ENCODE measurements around the gene DPP7.
"Not testable (repeated sequence)": the region's sequence is repeated elsewhere in the genome, so short reads cannot be mapped to it uniquely, and the experiment has no call there.

DPP7 gene

DNA sequence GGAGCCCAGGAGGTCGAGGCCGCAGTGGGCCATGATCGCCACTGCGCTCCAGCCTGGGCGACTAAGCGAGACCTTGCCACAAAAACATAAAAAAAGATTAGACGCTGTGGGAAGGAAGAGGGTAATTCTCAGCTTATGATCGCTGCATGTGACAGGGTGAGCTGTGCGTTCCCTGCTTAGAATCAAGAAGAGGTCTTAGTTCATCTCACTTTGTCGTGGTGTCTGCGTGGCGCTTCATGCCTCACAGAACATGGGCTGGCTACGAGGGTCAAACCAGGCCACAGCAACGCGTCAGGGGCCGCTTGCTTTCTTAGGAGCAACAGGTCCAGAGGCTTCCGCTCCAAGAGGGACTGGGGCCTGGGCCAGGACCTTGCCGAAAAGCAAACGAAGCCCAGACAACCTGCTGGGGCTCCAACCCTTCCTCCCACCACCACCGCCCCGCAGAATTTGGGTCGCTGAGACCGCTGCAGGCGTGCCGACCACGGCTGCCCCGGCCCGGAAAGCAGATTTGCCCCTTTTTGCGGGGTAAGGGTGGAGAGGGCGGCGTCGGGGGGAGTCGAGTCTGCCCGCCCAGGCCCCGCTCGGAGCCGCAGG lies 14.4 kb upstream of the DPP7 start:
- DNase-seq: peak in 1 of 2 donors; percentile 23

DNA sequence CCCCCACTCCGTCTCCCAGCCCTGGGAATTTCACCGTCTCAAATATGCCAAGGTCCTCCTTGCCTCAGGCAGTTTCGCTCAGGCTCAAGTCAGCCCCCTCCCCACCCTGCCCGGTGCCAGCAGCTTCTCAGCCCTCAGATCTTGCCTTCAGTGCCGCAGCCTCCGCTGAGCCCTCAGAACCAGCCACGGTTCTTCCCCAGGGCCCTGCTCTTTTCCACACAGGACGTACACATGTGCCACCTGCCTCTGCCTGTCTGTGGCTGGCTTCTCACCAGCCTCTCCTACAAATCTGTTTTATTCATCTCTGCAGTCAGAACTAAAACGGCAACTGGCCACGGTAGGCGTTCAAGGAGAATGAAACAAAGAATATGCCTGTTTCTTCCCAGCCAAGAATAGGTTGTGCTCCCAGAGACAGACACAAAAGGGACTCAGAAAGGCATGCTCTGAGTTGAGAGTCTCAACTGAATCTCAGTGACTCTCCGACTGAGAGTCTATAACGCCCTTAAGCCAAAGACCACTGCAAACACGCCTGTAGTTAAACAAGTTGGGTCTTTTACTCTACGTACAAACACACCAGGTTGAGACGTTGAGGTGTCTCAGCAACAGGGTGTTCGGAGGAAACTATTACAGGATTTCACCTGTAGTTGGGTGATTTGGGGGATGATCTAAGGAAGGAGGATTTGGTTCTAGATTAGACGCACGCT lies 13.8 kb upstream of the DPP7 start:
- peak in 1 of 2 donors; percentile 19 for DNase-seq

GRCh38 chr9:137127301-137128157 lies 13.0 kb upstream of the DPP7 start:
- peak; percentile 48 to 58 for DNase-seq

DNA sequence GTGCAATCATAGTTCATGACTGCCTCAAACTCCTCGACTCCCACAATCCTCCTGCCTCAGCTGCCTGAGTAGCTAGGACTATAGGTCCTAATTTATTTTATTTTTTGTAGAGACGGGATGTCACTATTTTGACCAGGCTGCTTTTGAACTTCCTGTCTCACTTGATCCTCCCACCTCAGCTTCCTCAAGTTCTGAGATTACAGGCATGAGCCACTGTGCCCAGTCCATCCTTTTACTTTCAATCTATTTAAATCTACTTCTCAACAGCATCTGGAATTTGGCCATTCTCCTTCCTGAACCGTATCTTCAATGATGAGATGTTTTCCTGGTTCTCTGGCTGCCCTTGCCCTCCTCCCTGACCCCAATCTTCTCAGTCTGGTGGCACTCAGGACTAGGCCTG lies 12.3 kb upstream of the DPP7 start:
- DNase-seq: no peak

GRCh38 chr9:137123952-137124462 lies 9.5 kb upstream of the DPP7 start:
- not testable (repeated sequence) for DNase-seq

- no peak for DNase-seq
Observed at GRCh38 chr9:137123468-137123837, 8.9 kb upstream of the DPP7 start.

DNA sequence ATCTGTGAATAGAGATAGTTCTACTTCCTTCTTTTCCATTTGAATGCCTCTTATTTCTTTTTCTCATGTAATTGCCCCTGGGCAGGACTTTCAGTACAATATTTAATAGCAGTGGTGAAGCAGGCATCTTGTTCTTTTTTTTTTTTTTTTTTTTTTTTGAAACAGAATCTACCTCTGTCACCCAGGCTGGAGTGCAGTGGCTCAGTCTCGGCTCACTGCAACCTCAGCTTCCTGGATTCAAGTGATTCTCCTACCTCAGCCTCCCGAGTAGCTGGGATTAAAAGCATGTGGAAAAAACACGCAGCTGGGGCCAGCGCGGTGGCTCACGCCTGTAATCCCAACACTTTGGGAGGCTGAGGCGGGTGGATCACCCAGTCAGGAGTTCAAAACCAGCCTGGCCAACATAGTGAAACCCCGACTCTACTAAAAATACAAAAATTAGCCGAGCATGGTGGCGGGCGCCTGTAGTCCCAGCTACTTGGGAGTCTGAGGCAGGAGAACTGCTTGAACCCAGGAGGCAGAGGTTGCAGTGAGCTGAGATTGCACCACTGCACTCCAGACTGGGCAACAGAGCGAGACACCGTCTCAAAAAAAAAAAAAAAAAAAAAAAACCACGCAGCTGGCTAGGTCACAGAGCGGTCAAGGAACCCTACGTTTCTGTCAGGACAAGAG lies 8.4 kb upstream of the DPP7 start:
- not testable (repeated sequence) for DNase-seq

GRCh38 chr9:137121927-137122795 lies 7.6 kb upstream of the DPP7 start:
- not testable (repeated sequence) for DNase-seq

DNA sequence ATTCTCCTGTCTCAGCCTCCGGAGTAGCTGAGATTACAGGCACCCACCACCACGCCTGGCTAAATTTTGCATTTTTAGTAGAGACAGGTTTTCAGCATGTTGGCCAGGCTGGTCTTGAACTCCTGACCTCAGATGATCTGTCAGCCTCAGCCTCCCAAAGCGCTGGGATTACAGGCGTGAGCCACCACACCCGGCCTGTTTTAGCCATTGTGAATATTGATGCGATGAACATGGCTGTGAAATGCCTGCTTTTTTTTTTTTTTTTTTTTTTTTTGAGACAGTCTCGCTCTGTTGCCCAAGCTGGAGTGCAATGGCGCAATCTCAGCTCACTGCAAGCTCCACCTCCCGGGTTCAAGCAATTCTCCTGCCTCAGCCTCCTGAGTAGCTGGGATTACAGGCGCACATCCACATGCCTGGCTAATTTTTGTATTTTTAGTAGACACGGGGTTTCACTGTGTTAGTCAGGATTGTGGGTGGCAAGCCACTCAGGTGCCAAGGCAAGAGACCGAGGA lies 3.6 kb upstream of the DPP7 start:
- not testable (repeated sequence) for DNase-seq

GRCh38 chr9:137117269-137117731 lies 2.8 kb upstream of the DPP7 start:
- DNase-seq: no peak

- no peak for DNase-seq
Observed at GRCh38 chr9:137116728-137117127, 2.2 kb upstream of the DPP7 start.

GRCh38 chr9:137116027-137116507 lies 1.5 kb upstream of the DPP7 start:
- DNase-seq: no peak

DNA sequence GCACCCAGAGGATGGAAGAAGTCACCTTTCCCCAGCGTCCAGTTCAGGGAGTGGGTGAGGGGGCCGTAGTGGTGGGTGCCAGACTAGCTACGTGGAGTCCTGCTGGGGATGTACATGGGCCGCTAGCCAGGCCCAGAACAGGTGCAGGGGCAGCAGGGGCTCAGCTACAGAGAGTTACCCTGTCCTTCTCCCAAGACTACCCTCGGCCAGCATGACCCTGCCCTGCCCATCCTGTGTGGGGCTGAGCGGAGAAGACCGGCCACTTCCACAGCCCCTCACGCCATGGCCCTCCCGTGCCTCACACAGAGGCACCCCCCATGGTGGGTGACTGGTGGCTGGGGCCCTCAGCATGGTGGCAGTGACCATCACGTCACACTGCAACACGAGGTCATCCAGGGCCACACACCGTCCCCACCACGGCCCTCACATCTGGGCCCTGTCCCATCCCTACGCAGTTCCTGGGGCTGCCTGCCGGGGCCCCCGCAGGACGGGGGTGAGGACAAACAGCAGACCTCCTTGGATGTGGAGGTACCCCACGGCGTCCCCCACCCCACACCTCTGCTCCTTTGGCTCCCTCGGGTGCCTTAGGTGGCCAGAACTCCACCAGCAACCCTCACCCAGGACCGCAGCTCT lies 977 bp upstream of the DPP7 start:
- DNase-seq: no peak

GRCh38 chr9:137114220-137114612 lies 317 bp downstream of the DPP7 start:
- DNase-seq: no peak

DNA sequence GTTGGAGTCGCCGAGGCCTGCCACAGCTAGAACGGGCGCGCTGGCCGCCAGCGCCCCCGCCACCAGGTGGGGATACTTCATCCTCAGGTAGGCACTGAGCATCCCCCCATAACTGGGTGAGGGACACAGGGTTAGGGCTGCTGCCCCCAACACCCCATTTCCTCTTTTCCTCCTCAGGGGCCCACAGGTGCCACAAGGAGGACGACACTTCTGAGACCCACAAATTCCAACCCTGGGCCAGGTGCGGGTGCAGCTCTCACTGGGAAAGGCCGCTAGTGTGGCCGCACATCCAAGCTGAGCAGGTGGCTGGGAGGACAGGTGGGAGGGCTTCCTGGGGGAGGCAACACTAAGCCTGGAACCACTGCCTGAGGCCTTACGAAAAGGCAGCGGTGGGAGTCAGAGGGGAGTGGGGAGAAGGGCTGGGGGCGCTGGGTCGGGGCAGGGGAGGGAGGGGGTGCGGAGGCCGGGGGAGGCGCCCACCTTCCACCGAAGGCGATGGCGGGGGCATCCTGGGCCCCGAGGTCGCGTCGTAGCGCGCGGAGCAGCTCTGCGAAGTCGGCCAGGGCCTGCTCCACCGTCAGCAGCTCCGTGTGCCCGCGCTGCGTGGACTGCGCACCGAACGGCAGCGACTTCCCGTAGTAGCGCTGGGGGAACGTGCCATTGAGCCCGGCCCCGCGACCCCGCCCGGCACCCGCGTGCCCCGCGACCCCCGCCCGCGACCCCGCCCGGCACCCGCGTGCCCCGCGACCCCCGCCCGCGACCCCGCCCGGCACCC lies 961 bp downstream of the DPP7 start:
- peak; percentile 19 to 31 for DNase-seq

DNA sequence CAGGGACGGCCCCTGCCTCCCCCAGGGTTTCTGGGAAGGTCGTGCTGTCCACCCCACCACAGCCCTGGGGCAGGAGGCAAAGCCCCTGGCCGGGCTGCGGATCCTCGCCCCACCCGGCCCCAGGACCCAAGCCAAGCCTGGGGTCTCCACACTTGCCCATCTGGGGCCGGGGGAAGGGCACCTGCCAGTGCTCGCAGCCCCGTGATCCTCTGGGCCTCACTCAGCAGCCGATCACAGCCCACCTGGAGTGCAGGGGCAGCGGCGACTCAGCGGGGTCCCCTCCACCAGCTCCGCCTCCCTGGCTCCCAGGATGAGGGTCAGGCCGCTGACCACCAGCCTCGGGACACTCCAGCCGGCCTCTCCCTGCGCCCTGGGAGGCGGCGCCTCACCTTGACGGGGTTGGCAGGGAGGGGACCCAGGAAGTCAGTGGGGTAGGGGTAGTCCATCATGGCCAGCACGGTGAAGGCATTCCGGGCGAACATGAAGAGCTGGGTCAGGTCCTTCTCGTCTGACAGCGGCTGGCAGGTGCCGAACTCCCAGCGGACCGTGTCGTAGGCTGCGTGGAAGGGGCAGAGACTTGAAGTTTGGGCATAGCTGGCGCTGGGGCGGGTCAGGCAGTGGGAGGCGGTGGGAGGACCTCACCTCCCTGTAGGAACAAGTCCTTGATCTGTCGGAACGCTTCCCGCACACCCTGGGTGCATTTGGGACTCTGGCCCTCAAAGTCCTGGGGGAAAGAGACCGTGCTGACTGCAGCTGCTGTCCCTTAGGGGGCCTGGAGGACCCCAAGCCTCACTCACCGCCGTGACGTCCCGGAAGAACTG lies 1.8 kb downstream of the DPP7 start:
- no peak for DNase-seq

DNA sequence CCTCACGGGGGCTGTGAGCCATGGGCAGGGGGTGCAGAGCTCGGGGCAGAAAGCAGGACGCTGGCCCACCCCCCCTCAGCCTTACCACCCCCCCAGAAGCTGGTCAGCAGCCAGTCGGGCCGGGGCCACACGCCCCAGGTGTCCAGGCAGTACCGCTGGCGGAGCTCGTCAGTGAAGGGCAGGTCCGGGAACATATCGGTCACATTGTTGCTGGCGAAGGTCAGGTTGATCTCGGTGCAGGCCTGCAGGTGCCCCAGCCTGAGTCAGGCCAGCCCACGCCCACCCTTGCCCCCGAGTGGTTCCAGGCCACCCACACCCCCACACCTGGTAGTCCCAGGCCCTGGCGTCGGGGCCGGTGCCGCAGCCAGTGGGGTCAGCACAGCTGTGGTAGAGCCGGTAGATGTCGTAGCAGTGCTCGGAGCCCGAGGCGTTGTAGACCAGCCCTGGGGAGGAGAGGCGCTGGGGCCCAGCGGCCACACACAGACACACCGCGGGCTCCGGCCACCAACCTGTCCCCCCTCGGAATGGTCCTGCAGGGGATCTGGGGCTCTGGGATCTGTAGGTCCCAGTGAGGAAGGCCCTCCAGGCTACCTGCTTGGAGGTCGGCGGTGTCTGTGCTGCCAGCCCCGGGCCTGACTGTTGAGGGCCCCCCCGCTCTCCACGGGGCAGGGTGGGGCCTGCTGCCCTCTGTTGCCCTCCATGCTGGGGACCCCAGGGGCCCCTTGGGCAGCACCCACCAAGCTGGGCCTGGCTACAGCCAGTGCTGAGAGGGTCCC lies 2.6 kb downstream of the DPP7 start:
- DNase-seq: no peak
